A549 (cell line): ENCODE data around the gene TRAPPC3. TPM values are rescaled to one million over a fixed set of nuclear protein-coding genes. Genes with fewer than 3 reads are reported as not detected.

ENCODE experiments used
- ATAC-seq, 2 experiments: fragments of 200-7000 bp in 1 of 2; fragments of >200 bp in 1 of 2; cut with Nextera tagmentation in 1 of 2; cut with Tn5 transposase in 1 of 2; 3 replicates each; pipeline versions ENCODE4 v1.8.0 to v1.9.1; 2018 to 2020; ENCODE audit warnings: mild to moderate bottlenecking in 1 of 2, moderate library complexity in 1 of 2
- CTCF ChIA-PET: fragments of 300-600 bp; sonication (Branson Sonifier 250); formaldehyde crosslinking; extraction: SDS; loops from one replicate; lab custom pipeline; 2021; ENCODE audit warnings: antibody characterized with exemption, inconsistent platforms; lab: Yijun Ruan, JAX
- POLR2A ChIA-PET: fragments of 350-600 bp; formaldehyde crosslinking; extraction: SDS; loops from one replicate; lab custom pipeline; 2021; ENCODE audit warnings: antibody characterized with exemption, inconsistent platforms; lab: Yijun Ruan, JAX
- DNase-seq, 2 experiments: peaks; one replicate each; pipeline versions ENCODE4 v3.0.0 to v3.0.0-alpha.2; 2011 to 2016; ENCODE audit warnings: low read depth in 1 of 2, low spot score in 1 of 2
- FAIRE-seq: peaks from 2 replicates; lab custom pipeline; 2011; peaks lifted over from hg19 to GRCh38; lab: Jason Lieb, UNC
- H3K27ac ChIP-seq, 2 experiments: fragments of >200 bp; sonication (Bioruptor Twin); formaldehyde crosslinking; 3 replicates each; pipeline ENCODE4 v1.5.1; 2016 to 2017
- H3K4me1 ChIP-seq: fragments of >200 bp; sonication (Bioruptor Twin); formaldehyde crosslinking; 3 replicates; pipeline ENCODE4 v1.6.1; 2016
- H3K4me2 ChIP-seq: fragments of >200 bp; sonication (Bioruptor Twin); formaldehyde crosslinking; 3 replicates; pipeline ENCODE4 v1.6.1; 2016
- H3K4me3 ChIP-seq: fragments of >200 bp; sonication (Bioruptor Twin); formaldehyde crosslinking; 3 replicates; pipeline ENCODE4 v1.5.1; 2016
- H3K9me3 ChIP-seq: fragments of >200 bp; sonication (Bioruptor Twin); formaldehyde crosslinking; 3 replicates; pipeline ENCODE4 v1.6.1; 2016
- CEBPB ChIP-seq, 2 experiments: fragments of >200 bp in 1 of 2; sonication (Bioruptor Twin) in 1 of 2; formaldehyde crosslinking in 1 of 2; IDR thresholded peaks; 2 replicates each; pipeline ENCODE4 v1.6.1; 2012 to 2016
- CHD2 ChIP-seq: fragments of 150-350 bp; IDR thresholded peaks from 2 replicates; pipeline ENCODE4 v1.6.1; 2014; ENCODE audit warnings: low read length; ENCODE audit not compliant: partially characterized antibody
- ELK1 ChIP-seq: fragments of 150-350 bp; IDR thresholded peaks from 2 replicates; pipeline ENCODE4 v1.6.1; 2014; ENCODE audit warnings: low read depth, mild to moderate bottlenecking, low read length
- FOSL2 ChIP-seq, 2 experiments: fragments of 450-650 bp in 1 of 2; fragments of >200 bp in 1 of 2; sonication (Bioruptor Twin) in 1 of 2; formaldehyde crosslinking; IDR thresholded peaks; 2 replicates each; pipeline versions ENCODE4 v1.5.0 to v1.6.1; 2016 to 2020; ENCODE audit warnings: mild to moderate bottlenecking in 1 of 2, moderate library complexity in 1 of 2
- HDAC2 ChIP-seq: fragments of 200-600 bp; sonication (generic); IDR thresholded peaks from 2 replicates; pipeline ENCODE4 v1.6.1; 2016
- HES2 ChIP-seq: fragments of >200 bp; sonication (Bioruptor Twin); formaldehyde crosslinking; IDR thresholded peaks from 2 replicates; pipeline ENCODE4 v1.6.1; 2016
- HOXB13 ChIP-seq: fragments of 250-450 bp; sonication (Bioruptor Pico); IDR thresholded peaks from 2 replicates; pipeline ENCODE4 v1.5.0; 2020; ENCODE audit warnings: low read depth, mild to moderate bottlenecking, moderate library complexity
- MAFK ChIP-seq: fragments of 450-650 bp; IDR thresholded peaks from 2 replicates; pipeline ENCODE4 v1.6.1; 2014; ENCODE audit not compliant: partially characterized antibody
- MAX ChIP-seq: IDR thresholded peaks from 2 replicates; pipeline ENCODE4 v1.6.1; 2012
- MAZ ChIP-seq: fragments of 150-350 bp; IDR thresholded peaks from 2 replicates; pipeline ENCODE4 v1.6.1; 2014; ENCODE audit warnings: antibody characterized with exemption, low read depth, low read length, borderline replicate concordance
- NFE2L2 ChIP-seq: fragments of 150-350 bp; conservative IDR thresholded peaks from 2 replicates; pipeline ENCODE4 v1.6.1; 2014; ENCODE audit warnings: low read length
- NPAS2 ChIP-seq: fragments of 250-450 bp; sonication (Bioruptor Pico); IDR thresholded peaks from 2 replicates; pipeline ENCODE4 v1.8.0; 2022; ENCODE audit warnings: mild to moderate bottlenecking, moderate library complexity, borderline replicate concordance
- PBX3 ChIP-seq: IDR thresholded peaks from 2 replicates; pipeline ENCODE4 v1.6.1; 2012
- RAD21 ChIP-seq, 2 experiments: fragments of >200 bp in 1 of 2; sonication (Bioruptor Twin) in 1 of 2; formaldehyde crosslinking in 1 of 2; IDR thresholded peaks in 1 of 2; conservative IDR thresholded peaks in 1 of 2; 2 replicates in 1 of 2; 3 replicates in 1 of 2; pipeline ENCODE4 v1.6.1; 2012 to 2018; ENCODE audit warnings: inconsistent platforms in 1 of 2
- RFX5 ChIP-seq: fragments of 450-650 bp; IDR thresholded peaks from 2 replicates; pipeline ENCODE4 v1.7.1; 2014; ENCODE audit warnings: antibody characterized with exemption, mild to moderate bottlenecking, moderate library complexity
- RNF2 ChIP-seq: fragments of 200-600 bp; sonication (generic); IDR thresholded peaks from 2 replicates; pipeline ENCODE4 v1.6.1; 2016; ENCODE audit warnings: low read depth, mild to moderate bottlenecking, antibody characterized with exemption, moderate library complexity, borderline replicate concordance
- WGBS: methylation state at CpG from one replicate; pipeline ENCODE4 v1.1.6; 2017; ENCODE audit errors: missing lambda C conversion rate; 5-methylcytosine and 5-hydroxymethylcytosine counted together
- polyA plus RNA-seq, 4 experiments: library from polyadenylated mRNA; depleted of rRNA in 3 of 4; stranded (reverse); fragments of >200 nt; fragmentation: RNase III in 1 of 4; extraction: RNeasy Plus Mini Kit Qiagen cat#74134 plus additional on column Dnase treatment in 1 of 4; gene quantifications; 2 replicates in 3 of 4; 3 replicates in 1 of 4; pipeline ENCODE4 v1.2.3, GENCODE V29; 2011 to 2017

The TRAPPC3 gene
- polyA plus RNA-seq, 2 of the 4 experiments (the other 2 are of a cell fraction), result 62.2 to 103 TPM

- TF ChIP-seq HOXB13 (CRISPR knock-in tag) (no peak), RNF2 (no peak)
Observed at GRCh38 chr1:36172017-36172747, 22.9 kb upstream of the TRAPPC3 start (continued).

- POLR2A ChIA-PET, result interaction anchor here (0.6 kb wide), 1 partner anchor 53 kb away, joined by 3 read pairs; no protein-coding TSS in a partner anchor
- TF ChIP-seq CHD2 (no peak), RFX5 (no peak), HDAC2 (no peak), FOSL2 (IDR thresholded peaks at IDR 0.05) (no peak), FOSL2 (CRISPR knock-in tag; IDR thresholded peaks at IDR 0.05) (no peak), MAFK (no peak), PBX3 (no peak), NPAS2 (no peak), RAD21 (conservative IDR thresholded peaks at IDR 0.05 in 1 of 2, IDR thresholded peaks at IDR 0.05 in 1 of 2) (no peak), MAX (no peak), MAZ (no peak)
- no peak overlapping the region for H3K4me3 ChIP-seq
- H3K4me1 ChIP-seq, result peaks cover 21% of the 10 kb centered on the region
- WGBS, result 81% methylated on average over 5 of the region's 12 CpGs
- H3K27ac ChIP-seq, result peak overlapping the region in 1 of 2 experiments; percentile 30; a peak in 1 of 6 replicates
- no peak for DNase-seq
- H3K4me2 ChIP-seq, result no peak overlapping the region
- CTCF ChIA-PET, result interaction anchor here (1.2 to 8.0 kb wide), 5 partner anchors 18 to 37 kb away, joined by 3 to 54 read pairs (median 6); partner anchors contain the start of gene TRAPPC3
- no peak for FAIRE-seq
- ATAC-seq, result no peak
- H3K9me3 ChIP-seq, result no peaks in the 10 kb centered on the region
Observed at GRCh38 chr1:36170643-36171412, 21.5 kb upstream of the TRAPPC3 start.

GRCh38 chr1:36168514-36168913 lies 19.2 kb upstream of the TRAPPC3 start:
- TF ChIP-seq ELK1 (no peak), HES2 (no peak), NFE2L2 (no peak), CEBPB (IDR thresholded peaks at IDR 0.05) (peak; percentile 18 to 78; a peak in 2 of 4 replicates)
- WGBS, result 97% methylated on average over 3 of the region's 3 CpGs
- H3K4me2 ChIP-seq, result no peak overlapping the region
- H3K4me3 ChIP-seq, result no peak overlapping the region
- FAIRE-seq (no peak), DNase-seq (no peak), ATAC-seq (no peak)
- ChIA-PET CTCF (interaction anchor here (1.2 to 8.0 kb wide), 4 partner anchors 15 to 69 kb away, joined by 3 to 54 read pairs (median 9); partner anchors contain the start of gene TRAPPC3), POLR2A (no interaction called here)
- no peaks in the 10 kb centered on the region for H3K9me3 ChIP-seq
- H3K27ac ChIP-seq, result no peak overlapping the region
- H3K4me1 ChIP-seq, result peaks cover 22% of the 10 kb centered on the region
